AG04449 (cell line): Measurements from ENCODE around the gene PUS3.

Source experiments
- CTCF ChIA-PET: fragments of 350-600 bp; formaldehyde crosslinking; extraction: SDS; loops from one replicate; lab custom pipeline; 2021; ENCODE audit warnings: antibody characterized with exemption; lab: Yijun Ruan, JAX
- POLR2A ChIA-PET: fragments of 400-600, 350-600 bp; formaldehyde crosslinking; extraction: SDS; loops from one replicate; lab custom pipeline; 2020; ENCODE audit warnings: antibody characterized with exemption, inconsistent platforms; lab: Yijun Ruan, JAX
- DNase-seq: peaks from one replicate; pipeline ENCODE4 v3.0.0-alpha.2; 2010; ENCODE audit warnings: low read depth, low spot score
- H3K4me3 ChIP-seq: 2 replicates; pipeline ENCODE4 v1.5.1; 2011; ENCODE audit warnings: low read depth, mild to moderate bottlenecking, control low read depth, low read length
- TF ChIP-seq, protein P1 (sequence below): IDR thresholded peaks from one replicate; pipeline ENCODE4 v1.5.1; 2011; ENCODE audit warnings: mild to moderate bottlenecking, moderate library complexity, low read length, control low read depth, inconsistent platforms; ENCODE audit not compliant: insufficient read depth; ENCODE audit errors: missing control alignments

Gene PUS3

DNA sequence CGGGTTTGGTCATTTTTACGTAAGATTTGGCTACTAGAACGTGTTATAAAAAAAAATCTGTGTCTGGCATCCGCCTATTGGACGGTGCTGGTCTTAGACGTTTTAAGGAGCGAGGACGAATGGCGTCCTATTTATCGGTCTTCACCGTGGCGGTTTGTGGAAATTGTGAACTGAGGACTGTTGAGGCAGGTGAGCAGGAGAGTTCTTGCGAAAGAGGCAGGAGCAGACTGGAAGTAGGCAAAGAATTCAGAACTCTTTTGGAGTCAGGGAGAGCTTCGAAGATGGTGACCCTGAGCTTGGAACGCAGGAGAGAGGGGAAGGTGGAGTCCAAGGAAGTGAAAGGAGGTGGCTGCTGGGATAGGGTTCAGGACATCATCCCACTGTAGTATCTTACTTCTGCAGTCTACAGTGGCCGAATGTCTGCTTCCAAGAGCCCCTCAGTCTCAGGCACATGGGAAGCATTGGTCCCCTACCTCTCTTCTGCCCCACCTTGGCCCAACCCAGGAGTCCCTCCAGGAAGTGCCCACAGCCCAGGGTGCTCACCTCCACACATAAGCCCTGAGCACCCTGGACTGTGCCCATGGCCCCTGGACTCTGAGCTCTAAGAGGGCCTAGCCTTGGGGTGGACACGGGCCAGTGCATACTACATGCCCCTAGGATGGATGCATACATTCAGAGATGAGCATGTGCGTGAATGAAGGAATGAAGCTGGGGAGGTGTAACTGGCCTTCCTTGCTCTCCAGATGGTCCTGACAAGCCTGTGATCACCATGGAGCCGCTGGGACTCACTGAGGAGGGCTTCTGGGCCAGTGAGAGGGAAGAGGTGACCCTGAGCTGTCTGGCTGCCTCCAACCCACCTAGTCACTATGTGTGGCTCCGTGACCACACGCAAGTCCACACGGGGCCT is 46.5 kb upstream of the PUS3 start:
- no peak for DNase-seq
- CTCF ChIA-PET = interaction anchor here (1.3 to 1.7 kb wide), 2 partner anchors 7 to 9 kb away, joined by 3 read pairs; no protein-coding TSS in a partner anchor
- TF ChIP-seq, protein P1, sequence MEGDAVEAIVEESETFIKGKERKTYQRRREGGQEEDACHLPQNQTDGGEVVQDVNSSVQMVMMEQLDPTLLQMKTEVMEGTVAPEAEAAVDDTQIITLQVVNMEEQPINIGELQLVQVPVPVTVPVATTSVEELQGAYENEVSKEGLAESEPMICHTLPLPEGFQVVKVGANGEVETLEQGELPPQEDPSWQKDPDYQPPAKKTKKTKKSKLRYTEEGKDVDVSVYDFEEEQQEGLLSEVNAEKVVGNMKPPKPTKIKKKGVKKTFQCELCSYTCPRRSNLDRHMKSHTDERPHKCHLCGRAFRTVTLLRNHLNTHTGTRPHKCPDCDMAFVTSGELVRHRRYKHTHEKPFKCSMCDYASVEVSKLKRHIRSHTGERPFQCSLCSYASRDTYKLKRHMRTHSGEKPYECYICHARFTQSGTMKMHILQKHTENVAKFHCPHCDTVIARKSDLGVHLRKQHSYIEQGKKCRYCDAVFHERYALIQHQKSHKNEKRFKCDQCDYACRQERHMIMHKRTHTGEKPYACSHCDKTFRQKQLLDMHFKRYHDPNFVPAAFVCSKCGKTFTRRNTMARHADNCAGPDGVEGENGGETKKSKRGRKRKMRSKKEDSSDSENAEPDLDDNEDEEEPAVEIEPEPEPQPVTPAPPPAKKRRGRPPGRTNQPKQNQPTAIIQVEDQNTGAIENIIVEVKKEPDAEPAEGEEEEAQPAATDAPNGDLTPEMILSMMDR = no peak

DNA sequence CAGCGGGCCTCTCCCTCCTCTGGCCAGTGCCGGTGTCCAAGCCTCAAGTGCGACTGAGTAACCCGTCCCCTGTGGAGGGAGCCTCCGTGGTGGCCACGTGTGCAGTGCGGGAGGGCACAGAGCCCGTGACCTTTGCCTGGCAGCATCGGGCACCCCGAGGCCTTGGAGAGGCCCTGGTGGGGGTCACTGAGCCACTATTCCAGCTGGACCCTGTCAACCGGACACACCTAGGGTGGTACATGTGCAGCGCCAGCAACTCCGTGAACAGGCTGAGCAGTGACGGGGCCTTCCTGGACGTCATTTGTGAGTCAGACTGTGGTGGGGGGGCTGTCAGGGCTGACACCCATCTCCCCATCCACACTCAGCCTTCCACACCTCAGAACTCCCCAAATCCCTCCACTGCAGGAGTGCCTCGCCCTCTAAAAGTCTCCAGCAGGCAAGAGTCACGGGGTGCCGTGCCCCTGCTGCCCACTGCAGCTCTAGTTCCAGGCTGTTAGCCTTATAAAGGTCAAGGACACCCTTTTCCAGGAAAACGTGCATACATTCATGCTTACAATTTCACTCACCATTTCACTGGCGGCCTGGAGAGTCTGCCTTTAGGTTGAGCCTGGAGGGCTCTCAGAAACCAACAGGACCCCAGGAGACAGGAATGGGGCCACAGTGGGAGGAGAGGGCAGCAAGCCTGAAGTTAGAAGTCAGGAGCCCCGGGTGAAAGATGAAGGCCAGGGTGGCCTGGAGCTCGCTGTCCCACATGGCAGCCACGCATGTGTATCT is 45.5 kb upstream of the PUS3 start:
- ChIA-PET CTCF (interaction anchor here (1.3 kb wide), 1 partner anchor 8 kb away, joined by 3 read pairs; no protein-coding TSS in a partner anchor), POLR2A (no interaction called here)
- no peak for DNase-seq
- no peak overlapping the region for H3K4me3 ChIP-seq
- TF ChIP-seq, protein P1 = no peak

More for the DNA sequence above, 46.5 kb upstream of the PUS3 start:
- H3K4me3 ChIP-seq = no peak overlapping the region
- POLR2A ChIA-PET = no interaction called here

DNA sequence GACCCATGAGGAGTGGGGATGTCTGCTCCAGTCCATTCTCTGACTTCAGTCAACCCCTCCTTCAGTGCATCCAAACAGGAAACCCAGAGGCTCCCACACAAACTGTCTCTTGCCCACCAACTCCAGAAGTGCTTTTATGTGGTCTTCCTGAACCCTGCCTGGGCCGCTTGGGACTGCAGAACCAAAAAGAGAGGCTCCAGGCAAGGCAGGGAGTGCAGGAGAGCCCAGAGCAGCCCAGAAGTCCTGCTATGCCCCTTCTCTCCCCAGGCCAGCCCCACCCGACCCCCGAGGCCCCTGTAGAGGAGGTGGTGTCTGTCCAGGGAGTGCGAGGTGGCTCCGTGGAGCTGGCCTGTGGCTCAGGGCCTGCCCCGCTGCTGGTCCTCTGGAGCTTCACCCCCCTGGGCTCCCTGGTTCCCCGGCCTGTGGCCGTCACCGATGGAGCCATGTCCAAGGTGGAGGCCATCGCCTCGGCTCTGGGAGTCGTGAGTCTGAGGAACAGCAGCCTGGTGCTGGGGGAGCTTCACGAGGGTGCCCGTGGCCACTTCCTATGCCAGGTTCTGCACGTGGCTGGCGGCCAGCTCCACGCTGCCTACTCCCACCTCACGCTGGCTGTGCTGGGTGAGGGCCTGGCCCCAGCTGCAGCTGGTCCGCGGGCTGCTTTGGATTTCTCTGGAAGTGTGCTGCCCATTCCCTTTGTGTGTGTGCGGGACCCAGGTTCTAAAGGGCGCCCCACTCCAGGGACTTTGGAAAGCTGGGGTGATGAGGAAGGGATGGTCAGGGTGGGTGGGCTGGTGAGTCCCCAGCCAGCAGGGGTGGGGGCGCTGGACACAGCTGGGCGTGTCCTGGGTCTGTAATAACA is 44.6 kb upstream of the PUS3 start:
- H3K4me3 ChIP-seq = no peak overlapping the region
- ChIA-PET POLR2A (no interaction called here), CTCF (no interaction called here)
- no peak for DNase-seq
- TF ChIP-seq, protein P1 = no peak

DNA sequence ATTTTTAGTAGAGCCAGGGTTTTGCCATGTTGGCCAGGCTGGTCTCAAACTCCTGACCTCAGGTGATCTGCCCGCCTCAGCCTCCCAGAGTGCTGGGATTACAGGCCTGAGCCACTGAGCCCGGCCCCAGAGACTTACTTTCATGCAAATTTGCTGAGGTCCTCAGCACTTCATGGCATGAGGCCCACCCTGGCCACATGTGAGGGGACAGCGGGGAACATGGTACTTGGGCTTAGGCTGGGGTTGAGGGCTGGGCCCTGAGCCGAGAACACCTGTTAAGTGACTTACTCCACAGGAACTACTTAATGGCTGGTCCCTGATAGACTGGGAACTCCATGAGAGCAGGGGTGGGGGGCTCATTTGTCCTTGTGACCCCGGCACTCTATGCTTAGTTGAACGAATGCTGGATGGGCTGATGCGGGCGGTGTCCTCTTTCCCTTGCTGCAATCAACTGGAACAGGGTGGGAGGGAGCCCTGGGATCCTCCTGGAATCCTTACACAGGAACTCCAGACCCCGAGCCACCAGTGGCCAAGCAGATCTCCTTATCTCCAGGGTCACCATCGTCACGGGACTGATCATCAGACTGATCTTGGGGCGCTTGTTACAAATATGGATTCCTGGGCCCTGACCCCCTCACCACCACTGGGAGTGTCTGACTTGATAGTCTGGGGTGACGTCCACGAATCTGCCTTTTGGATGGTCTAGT is 43.9 kb upstream of the PUS3 start:
- CTCF ChIA-PET = no interaction called here
- H3K4me3 ChIP-seq = no peak overlapping the region
- no peak for DNase-seq
- TF ChIP-seq, protein P1 = no peak
- POLR2A ChIA-PET = no interaction called here

DNA sequence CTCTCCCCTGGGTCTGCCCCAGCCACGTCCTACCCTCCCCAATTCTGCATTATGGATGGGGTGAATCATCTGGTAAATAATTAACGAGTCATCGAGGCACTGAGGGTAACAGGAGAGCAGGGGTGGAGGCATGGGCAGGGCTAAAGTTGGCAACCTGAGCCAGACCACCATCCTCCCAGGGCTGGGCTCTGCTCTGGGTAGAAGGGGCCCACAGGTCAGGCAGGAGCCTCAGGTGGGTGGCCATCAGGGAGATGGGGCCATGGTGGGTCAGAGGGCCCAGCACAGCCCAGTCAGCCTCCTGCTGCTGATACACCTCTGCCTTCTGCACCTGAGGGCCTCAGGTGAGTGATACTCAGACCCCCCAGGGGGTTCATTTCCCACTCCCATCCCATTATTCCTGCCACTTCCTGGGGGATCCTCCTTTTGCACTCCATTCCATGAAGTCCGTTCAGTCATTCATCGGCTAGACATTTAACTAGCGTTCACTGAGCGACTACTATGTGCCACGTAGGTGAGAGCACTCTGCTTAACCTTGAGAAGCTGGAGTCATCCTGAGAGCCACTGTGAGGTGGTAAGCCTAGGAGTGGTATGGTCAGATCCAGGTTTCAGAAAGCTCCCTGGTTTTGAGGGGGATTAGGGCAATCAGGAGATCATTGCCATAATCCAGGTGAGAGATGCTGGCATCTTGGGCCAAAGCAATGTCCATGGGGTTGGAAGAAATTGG is 43.0 kb upstream of the PUS3 start, which contains the start of gene VSIG10L2:
Gene VSIG10L2, plus strand, starts transcription at position 248 of the 724 bp plus-strand sequence. Its CDS starts 12 bp downstream, at position 260.
- no peak within 1 kb of the TSS for H3K4me3 ChIP-seq
- TF ChIP-seq, protein P1 = no peak
- ChIA-PET POLR2A (no interaction called here), CTCF (interaction anchor here (8.8 kb wide), 1 partner anchor 248 kb away, joined by 109 read pairs; no protein-coding TSS in a partner anchor)
- DNase-seq = no peak
